Right kidney (tissue), 1 donor: ENCODE data around the gene SQOR.

Experiments
- DNase-seq: peaks from one replicate; pipeline ENCODE4 v3.0.0-alpha.2; 2016

Gene SQOR

GRCh38 chr15:45657764-45658545, 23.1 kb downstream of the SQOR start:
- DNase-seq, result no peak

DNA sequence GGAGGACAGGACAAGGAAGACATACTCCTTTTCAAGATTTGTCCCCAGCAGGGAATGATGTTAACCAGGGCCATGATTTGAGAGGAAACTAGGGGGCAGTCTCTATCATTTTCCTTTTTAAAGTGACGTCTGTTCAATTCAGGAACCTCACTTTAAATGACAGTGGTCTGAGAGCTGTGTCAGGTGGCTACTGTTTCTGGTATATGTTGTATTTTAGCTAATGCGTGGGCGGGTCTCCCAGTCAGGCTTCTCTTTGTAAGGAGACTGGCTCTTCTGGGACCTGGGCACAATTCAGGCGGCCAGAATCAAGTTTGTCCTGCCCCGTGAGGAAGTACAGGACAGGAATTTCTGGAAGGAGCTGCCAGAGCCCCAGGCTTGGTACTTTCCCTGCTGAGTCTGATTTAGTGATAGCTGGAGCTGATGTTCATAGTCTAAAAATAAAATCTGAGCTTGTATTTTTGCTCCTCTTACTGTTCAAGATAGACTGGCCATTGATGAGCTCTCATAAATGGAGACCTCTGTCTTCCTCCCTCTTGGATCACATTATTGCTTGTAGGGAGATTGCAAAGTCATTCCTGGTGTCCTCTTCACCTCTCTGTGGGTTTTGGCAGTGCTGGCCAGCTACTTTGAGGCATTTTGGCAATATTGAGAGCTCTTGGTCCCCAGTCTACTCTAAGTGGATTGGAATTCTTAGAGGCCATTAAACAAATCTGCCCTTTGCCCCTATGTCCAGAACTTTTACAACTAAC, 25.6 kb downstream of the SQOR start:
- no peak for DNase-seq

- no peak for DNase-seq
These were observed 27.5 kb downstream of the SQOR start for GRCh38 chr15:45662375-45662774.

GRCh38 chr15:45664451-45664850, 29.6 kb downstream of the SQOR start:
- DNase-seq, result no peak

DNA sequence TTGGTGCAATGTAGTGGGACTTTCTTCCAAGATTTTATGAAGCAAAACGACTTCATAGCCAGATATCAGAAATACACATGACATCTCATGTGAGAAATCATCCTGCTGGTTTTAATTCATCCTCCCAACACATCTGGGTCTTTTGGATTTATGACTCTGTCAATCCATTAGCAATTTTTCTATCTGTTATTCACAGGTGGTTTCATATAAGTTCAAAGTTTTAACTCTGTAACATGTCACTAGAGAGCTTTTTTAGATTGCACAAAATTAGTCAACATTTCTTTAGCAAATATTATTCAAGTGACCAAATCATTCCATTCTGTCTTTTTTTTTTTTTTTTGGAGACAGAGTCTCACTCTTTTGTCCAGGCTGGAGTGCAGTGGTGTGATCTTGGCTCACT, 30.4 kb downstream of the SQOR start:
- DNase-seq, result no peak

DNA sequence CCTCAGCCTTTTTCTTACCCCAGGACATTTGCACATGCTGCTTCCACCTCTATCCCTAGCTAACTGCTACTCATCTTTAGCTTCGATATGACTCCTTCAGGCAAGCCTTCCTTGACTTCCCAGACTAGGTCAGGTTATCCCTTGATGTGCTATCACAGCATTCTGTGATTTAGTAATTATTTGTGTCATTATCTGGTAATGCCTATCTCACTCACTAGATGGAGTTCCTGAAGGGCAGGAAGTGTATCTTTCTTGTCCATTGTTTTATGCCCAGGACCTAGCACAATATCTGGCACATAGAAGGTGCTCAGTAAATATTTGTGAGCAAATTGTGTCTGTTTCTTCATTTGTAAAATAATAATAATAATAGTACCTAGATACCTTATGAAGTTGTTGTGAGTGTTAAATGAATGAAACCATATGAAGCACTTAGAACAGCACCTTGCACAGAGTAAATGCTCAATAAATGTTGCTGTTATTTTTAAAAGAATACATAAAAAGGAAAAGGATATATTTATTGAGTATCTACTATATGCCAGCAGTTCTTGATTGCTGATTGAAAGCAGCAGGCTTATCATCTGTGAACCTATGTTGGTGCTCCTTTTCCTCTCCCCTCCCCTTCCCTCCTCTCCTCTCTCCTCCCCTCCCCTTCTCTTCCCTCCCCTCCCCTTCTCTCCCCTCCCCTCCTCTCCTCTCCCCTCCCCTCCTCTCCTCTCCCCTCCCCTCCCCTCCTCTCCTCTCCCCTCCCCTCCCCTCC, 31.5 kb downstream of the SQOR start:
- DNase-seq, result no peak

- no peak for DNase-seq
These were observed 32.2 kb downstream of the SQOR start for GRCh38 chr15:45667002-45667401.

DNA sequence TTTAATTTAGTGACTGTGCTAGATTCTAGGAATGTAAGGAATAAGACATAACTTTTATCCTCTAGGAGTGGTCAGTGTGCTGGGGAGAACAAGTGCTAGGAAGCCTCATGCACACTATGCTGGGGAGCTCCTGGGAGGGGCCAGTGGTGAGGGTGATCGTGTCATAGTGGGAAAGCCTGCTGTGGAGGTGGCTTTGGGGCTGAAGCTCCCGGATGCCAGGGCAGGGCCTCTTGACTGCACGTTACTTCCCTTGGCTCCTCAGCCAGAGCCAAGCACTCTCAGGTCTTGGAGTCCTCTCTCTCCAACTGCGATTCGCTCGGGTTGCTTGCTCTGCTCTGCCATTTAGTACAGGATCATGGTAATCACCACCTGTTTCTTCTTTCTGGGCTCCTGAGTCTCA, 33.6 kb downstream of the SQOR start:
- no peak for DNase-seq

DNA sequence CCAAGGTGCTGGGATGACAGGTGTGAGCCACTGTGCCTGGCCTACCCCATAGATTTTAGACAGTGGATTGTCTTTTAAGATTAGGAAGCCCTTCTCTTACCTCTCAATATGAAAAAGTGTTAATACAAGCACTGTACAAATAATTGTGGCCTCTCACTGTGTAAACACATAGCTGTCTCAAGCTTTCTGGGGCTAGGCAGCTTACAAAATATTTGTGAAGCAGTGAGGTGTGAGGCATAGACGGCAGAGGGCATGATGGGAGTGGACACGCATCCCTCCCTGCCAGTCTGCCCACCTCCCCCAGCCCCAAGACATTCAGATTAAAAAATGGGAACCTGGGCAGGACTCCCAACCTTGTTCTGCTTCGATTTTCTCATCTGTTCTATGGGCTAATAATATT, 34.6 kb downstream of the SQOR start:
- DNase-seq, result peak; percentile 17

GRCh38 chr15:45670091-45670490, 35.3 kb downstream of the SQOR start:
- no peak for DNase-seq

DNA sequence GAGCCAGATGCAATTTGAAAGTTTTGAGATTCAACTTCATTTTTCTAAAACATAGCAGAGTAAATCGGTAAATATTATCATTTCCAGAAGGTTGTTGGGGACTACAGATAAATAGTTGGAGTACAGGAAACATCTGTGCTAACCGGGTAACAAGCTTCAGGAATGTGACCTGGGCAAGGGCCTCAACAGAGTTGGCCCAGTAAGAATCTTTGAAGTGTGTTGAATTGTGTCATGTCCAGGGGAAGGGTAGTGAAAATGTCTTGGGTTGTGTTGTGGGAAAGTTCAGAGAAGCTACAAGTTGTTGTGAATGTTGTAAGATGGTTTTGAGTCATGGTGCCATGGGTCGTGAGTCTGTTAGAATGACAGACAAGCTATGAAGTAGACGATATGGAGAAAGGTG, 35.7 kb downstream of the SQOR start:
- no peak for DNase-seq

DNA sequence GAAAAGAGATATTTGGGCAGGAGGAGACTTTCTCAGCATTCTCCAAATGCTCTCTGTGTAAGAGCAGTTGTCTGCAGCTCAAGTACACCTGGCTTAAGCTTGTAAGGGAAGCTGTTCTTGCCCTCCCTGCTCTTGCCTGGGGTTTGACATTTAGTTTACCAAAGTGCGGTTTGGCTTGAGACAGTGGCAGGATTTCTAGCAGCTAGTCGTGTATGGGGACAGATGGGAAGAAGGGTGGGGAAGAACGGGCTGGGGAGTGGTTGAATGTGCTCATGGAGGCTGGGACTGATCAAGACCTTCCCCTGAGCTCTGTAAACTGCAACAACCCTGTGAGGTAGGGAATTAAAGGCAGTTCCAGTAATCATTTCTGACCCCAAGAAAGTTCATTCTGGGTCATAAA, 39.8 kb downstream of the SQOR start:
- no peak for DNase-seq

GRCh38 chr15:45677797-45678196, 43.0 kb downstream of the SQOR start:
- DNase-seq, result no peak

GRCh38 chr15:45678459-45679178, 43.8 kb downstream of the SQOR start:
- no peak for DNase-seq

- no peak for DNase-seq
These were observed 49.7 kb downstream of the SQOR start for GRCh38 chr15:45684533-45684932.

GRCh38 chr15:45689616-45690015, 54.8 kb downstream of the SQOR start:
- no peak for DNase-seq

GRCh38 chr15:45690581-45691260, 55.9 kb downstream of the SQOR start:
- DNase-seq, result no peak

GRCh38 chr15:45701108-45701507, 66.3 kb downstream of the SQOR start:
- no peak for DNase-seq

GRCh38 chr15:45702041-45702440, 67.2 kb downstream of the SQOR start:
- DNase-seq, result no peak

DNA sequence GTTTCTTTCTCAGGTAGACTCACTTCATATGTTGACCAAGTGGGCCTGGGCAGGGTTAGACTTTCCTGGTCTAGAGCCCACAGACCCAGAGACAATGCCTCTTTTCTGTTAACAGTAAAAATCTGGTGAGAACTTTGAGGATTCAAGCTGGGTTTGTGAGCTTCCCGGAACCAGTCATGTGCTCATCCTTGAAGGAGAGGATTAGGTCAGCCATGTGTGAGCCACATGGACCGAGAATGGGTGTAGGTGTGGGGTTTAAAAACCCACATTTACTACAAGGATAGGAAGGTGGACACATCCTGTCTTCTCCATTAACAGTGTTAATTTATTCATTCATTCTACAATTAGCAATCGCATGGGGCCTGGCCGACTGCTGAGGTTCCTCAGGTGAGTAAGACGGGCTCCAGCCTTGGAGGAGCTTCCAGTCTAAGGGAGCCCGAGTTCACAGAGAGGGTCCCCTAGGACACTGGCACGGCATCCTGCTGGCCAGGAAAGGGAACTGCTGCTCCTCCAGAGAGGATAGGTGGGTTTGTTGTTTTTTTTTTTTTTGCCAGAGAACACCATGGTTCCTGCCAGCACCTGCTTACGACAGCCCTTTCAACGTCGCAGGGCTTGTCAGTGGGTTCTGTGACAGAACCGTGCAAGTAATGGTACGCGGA, 69.0 kb downstream of the SQOR start:
- no peak for DNase-seq
